Embryonic facial prominence (tissue), 1 donor: ENCODE data around the gene TOX2.

Experiments used
- DNase-seq: peaks from one replicate; pipeline ENCODE4 v3.0.0-alpha.2; 2016; ENCODE audit errors: extremely low spot score

Gene TOX2

GRCh38 chr20:43957392-43957791 lies 42.7 kb downstream of the TOX2 start:
- no peak for DNase-seq

DNA sequence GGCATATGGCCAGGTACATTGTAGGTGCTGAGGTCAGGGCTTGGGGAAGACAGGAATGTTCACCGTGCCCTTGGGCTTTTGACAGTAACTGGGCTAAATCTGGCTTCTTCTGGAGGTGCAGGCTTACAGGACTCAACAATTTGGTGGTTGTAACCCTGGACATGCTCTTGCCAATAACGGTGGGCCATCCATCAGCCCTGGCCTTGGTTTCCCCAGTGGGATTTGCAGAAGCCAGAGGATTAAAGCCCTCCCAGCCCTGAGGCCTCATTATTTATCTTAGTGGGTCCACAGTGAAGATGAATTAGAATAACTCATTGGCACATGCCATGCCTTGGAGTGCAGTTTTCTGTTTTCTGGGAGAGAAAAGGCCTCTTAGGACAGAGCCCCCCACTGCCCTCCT lies 44.0 kb downstream of the TOX2 start:
- no peak for DNase-seq

DNA sequence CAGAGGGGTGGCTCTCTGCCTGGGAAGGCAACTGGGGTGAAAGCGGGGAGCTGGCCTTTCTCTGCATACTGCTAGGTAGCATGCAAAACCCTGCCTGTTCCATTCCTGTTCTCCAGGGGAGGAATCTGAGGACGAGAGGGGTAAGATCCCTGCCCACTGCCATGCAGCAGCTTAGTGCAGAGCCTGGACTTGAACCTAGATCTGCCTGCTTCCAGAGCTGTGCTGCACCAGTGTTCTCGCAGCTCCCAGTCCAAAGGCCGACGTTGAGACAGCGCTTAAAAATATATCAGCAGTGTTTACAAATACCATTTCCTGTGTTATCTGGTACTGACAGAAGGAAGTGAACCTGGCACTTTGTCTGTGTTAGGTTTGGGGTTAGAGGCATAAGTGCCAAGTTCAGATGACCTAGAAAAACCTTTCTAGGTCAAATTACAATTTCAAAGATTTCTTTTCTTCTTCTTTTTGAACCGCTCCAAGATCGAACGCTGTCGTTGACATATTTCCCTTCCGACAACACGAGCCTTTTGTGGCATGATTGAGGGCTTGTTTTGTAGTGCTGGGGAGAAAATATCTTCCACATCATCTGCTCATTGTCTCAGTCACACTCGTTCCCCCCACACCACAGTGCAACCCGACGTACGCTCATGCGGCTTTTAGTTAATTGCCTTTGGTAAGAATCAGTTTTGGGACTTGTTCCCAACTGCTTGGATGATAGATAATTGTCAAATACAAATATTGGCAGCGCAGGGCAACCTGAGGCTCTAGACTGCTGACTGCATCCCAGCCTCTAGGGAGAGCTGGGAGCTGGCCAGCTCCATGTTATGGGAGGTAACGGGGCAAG lies 44.6 kb downstream of the TOX2 start:
- no peak for DNase-seq

DNA sequence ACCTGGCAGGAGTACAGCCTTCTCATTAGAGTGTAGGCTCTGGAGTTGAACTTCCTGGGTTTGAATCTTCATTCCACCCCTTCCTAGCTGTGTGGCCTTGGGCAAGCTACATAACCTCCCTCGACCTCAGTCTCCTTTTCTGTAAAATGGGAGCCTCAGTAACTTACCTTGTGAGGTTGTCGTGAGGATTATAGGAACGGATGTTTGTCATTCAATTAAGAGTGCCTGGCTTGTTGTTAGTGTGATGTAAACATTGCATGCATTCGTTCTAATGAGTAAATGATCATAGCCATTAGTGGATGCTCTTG lies 45.2 kb downstream of the TOX2 start:
- no peak for DNase-seq

DNA sequence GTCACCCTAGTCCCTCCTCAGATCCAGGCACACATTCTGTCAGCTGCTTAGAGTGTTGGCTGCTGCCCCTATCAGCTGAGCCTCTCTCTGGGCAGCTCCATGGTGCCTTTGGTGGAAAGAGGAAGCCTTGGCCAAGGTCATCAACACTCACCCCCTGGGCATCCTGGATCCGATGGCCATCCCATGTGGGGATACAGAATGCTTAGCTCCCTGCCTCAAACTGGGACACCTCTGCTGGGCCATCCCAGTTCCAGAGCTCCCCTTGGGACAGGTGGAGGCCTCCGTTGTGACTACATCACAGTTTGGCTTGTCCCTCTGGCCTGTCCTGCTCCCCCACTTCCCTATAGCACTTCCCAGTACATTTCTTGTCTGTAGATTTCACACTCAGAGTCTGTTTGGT lies 45.6 kb downstream of the TOX2 start:
- no peak for DNase-seq

- no peak for DNase-seq
Measured at GRCh38 chr20:43961116-43961515, 46.5 kb downstream of the TOX2 start.

DNA sequence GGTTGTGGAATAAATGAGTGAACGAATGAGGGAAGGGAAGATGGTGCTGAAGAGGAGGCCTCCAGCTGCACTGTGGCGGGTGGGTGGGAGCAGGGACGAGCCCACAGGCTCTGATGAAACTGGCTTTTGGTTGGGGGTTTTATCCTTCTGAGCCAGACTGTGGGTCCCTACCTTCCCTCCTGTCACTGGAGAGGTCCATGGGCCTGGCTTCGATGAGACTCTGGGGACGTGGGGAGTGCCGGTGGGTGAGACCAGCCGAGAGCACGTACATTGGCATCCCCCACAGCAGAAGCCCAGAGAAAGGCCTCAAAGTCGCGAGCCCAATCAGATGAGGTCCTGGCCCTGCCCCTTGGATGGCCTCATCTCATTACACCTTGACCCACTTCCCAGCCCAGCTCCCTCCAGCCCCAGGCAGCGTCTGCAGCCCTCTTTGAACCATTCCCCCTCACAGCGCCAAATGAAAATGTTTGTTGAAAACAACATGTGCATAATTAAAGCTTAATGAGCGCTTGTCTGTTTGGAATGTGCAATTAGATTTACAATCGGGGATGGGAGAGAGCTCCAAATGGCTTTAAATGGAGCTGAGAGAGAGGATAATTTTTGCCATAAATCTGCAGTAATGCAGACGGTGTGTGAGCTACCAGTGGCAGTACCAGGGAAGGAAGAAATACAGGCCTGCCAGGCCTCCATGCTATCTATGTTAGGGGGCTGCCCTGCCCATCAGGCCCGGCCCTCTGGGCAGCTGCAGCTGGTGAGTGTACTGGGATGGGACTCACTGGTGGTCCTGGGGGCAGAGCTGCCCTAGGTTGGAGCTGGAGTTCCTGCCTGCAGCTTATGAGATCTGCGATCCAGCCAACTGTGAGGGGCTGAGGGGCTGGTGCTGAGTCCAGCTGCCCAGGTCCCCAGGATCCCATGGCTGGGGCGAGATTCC lies 47.2 kb downstream of the TOX2 start:
- no peak for DNase-seq

DNA sequence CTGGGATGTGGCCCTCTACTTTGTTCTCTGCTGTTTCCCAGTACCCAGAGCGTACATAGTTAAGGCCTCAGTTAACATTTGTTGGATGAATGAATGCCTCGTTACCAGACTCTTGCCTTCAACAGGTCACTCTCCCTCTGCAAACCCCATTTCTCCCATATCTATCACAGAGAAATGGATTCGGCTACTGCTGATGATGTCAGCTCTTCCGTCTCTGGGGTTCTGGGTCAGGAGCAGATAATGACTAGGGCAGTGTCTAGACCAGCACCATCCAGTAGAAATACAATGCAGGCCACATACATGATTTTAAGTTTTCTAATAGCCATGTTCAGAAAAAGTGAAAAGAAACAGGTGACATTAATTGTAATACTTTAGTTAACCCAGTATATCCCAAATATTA lies 47.9 kb downstream of the TOX2 start:
- no peak for DNase-seq

DNA sequence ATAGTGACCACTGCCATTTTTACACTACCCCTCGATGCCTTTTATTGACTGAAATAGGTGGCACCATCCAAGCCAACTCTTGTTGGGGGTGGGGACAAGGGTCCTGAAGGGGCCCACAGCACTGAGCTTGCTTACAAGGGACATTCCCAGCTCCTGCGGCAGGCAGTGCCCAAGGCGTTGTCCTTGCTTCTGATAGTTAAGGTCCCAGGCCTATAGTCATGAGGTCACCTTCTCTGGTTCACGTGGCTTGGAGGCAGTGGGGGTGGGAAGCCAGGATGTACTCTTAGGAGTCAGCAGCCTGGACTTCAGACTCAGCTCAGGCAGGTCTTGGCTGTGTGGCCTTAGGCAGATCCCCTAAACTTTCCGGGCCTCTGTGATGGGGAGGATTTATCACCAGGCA lies 48.6 kb downstream of the TOX2 start:
- DNase-seq = no peak

GRCh38 chr20:43963872-43964791 lies 49.5 kb downstream of the TOX2 start:
- DNase-seq = no peak

DNA sequence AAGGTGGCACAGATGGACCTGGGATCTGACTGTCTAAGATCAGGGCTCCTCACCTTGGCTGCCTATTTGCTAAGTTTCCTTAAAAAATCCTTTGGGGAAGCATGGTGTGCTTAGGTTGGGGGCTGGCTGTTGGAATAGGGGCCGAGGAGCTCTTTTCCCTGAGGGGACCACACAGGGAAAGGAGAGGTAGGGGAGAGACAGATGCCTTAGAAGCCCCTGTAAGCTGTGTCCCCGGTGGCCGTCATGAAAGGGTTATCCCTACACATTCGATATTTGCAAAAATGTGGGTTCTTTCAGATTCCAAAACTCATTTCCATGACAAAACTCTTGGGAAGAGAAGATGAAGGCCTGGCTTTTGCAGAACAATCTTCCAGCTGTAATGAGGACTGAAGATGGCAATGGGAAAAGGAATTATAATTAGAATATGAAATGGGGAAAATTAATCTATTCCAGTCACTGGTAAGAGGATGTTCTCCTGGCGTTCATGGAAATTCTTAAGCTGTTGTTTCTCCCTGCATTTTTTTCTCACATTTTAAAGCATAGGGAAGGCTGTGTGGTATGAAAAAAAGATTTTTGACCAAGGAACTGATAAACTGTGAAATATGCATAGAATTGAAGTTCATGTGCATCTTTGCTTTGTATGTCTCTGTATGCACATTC lies 53.8 kb downstream of the TOX2 start:
- no peak for DNase-seq

- DNase-seq = no peak
Measured at GRCh38 chr20:43969028-43969447, 54.4 kb downstream of the TOX2 start.

GRCh38 chr20:43969501-43970182 lies 55.0 kb downstream of the TOX2 start:
- no peak for DNase-seq

DNA sequence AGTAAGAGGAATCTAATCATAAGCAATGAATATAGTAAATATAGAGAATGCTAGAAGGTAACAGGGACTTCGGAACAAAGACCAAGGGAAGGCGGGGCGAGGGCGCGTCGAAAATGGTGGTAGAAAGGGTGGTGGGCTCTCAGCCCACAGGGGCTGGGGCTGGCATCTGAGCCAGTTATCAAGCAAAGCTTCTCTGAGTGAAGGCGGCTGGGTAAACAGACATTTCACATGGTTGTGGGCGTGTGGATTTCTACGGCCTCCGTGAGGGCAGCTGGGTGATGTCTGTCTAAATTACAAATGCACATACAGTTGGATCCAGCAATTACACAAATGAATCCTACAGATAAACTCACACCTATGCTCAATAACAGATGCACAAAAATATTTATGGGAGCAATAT lies 56.6 kb downstream of the TOX2 start:
- DNase-seq = no peak

DNA sequence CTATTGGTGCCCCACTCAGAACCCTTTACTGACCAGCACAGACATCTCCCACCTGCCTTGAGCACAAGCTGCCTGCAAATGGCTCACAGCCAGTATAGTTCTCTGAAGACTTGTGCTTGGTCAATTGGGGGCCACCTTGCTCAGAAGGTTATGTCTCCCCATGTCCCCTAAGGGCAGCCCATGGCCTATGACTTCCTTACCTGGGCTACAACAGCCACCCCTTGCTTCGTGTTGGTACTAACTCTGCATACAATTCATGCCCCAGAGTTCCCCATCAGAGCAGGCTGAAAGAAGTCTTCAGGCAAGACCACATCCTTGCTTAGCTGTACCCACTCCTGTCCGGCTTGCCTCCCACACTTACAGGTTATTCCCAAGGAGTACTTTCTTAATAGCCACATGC lies 57.4 kb downstream of the TOX2 start:
- DNase-seq = no peak

- DNase-seq = no peak
Measured at GRCh38 chr20:43972692-43973091, 58.0 kb downstream of the TOX2 start.

DNA sequence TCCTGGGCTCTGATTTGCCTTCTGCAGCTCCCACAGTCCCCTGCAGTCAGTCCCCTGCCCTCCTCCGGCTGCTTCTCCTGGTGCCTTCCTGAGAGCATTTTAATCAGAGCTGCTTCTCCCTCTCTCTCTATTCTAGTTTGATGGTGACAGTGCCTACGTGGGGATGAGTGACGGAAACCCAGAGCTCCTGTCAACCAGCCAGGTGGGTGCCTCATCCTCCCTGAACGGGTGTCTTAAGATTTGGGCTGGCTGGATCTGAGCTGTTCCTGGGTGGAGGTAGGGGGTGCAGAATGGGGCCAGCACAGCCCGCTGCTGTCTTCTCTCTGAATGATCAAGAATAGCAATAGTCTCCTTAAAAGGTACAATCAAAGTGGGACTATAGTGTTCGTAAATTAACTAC lies 58.6 kb downstream of the TOX2 start:
- no peak for DNase-seq

DNA sequence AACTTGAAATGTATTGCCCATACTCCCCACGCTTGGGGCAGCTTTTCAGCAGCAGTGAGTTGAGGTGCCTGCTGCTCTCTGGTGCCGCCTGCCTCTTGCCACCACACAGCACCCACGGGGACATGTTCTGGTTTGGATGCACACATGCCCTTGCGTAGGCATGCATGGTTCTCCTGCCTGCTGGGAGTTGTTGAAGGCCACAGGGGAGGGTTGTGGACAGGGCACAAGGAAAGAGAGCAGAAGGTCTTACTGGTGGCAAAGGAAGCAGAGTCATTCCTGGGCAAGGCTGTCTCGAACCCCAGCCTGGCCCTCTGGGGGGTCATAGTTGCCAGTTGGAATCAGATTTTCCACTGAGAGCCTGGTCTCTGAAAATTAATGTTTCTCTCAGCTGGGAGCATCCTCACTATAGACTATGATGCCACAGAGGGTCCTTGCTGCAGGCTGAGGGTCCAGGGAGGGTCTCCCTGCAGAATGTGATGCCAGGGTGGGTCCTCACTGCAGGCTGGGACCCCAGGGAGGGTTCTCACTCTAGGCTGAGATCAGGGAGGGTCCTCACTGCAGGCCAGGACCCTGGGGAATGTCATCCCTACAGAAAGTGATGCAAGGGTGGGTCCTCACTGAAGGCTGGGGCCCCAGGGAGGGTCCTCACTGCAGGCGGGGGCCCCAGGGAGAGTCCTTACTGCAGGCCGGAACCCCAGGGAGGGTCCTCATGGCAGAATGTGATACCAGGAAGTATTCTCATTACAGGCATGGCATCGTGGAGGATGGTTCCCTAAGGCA lies 59.2 kb downstream of the TOX2 start:
- DNase-seq = no peak

GRCh38 chr20:43974695-43975094 lies 60.0 kb downstream of the TOX2 start:
- DNase-seq = no peak
